ENCODE measurements around the gene SSH2.

The SSH2 gene

DNA sequence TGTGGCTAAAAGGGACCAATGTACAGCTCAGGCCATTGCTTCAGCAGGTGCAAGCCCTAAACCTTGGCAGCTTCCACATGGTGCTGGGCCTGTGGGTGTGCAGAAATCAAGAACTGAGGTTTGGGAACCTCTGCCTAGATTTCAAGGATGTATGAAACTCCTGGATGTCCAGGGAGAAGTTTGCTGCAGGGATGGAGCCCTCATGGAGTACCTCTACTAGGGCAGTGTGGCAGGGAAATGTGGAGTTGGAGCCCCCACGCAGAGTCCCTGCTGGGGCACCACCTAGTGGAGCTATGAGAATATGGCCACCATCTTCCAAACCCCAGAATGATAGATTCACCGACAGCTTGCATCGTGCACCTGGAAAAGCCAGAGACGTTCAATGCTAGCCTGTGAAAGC is 24.4 kb upstream of the SSH2 start:
- H3K4me1 ChIP-seq (ENCODE audit: control insufficient read depth, insufficient read depth, low read length), result no peaks in the 10 kb centered on the region
- H3K9me3 ChIP-seq (ENCODE audit: control insufficient read depth, insufficient read depth, low read depth, low read length), result no peaks in the 10 kb centered on the region
- ChIA-PET POLR2A (no interaction called here), CTCF (interaction anchor here (0.7 to 1.0 kb wide), 2 partner anchors 13 to 23 kb away, joined by 4 read pairs; partner anchors contain the start of gene EFCAB5)
- H3K27ac ChIP-seq (ENCODE audit: extremely low read depth, low read depth, low read length), result no peak overlapping the region
- H3K36me3 ChIP-seq (ENCODE audit: control insufficient read depth in 2 of 2, insufficient read depth in 1 of 2, low read length in 2 of 2), result no peaks in the 10 kb centered on the region
- TF ChIP-seq SETDB1 (IDR thresholded peaks at IDR 0.05; ENCODE audit: insufficient read length, low read length), result peak; percentile 51
- peak; percentile 56; the same call in 1 of the 2 replicates for TF ChIP-seq TRIM28 (IDR thresholded peaks at IDR 0.05; ENCODE audit: borderline replicate concordance, low read length)
- TF ChIP-seq GLIS1 (tag by site-specific recombination; IDR thresholded peaks at IDR 0.05), result no peak
- no peak overlapping the region for H3K4me3 ChIP-seq (ENCODE audit: low read depth, low read length)

GRCh38 chr17:29949696-29950095 is 19.7 kb upstream of the SSH2 start:
- TF ChIP-seq, protein P1, sequence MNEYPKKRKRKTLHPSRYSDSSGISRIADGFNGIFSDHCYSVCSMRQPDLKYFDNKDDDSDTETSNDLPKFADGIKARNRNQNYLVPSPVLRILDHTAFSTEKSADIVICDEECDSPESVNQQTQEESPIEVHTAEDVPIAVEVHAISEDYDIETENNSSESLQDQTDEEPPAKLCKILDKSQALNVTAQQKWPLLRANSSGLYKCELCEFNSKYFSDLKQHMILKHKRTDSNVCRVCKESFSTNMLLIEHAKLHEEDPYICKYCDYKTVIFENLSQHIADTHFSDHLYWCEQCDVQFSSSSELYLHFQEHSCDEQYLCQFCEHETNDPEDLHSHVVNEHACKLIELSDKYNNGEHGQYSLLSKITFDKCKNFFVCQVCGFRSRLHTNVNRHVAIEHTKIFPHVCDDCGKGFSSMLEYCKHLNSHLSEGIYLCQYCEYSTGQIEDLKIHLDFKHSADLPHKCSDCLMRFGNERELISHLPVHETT (tag by site-specific recombination; IDR thresholded peaks at IDR 0.05), result no peak
- TF ChIP-seq GLI2 (tag by site-specific recombination; IDR thresholded peaks at IDR 0.05; ENCODE audit: borderline replicate concordance, low read depth) (no peak), ZNF561 (tag by site-specific recombination; IDR thresholded peaks at IDR 0.05; ENCODE audit: borderline replicate concordance) (no peak), ZNF175 (tag by site-specific recombination; IDR thresholded peaks at IDR 0.05) (no peak), ZNF37A (tag by site-specific recombination; IDR thresholded peaks at IDR 0.05) (no peak), ZNF133 (tag by site-specific recombination; IDR thresholded peaks at IDR 0.05) (peak; percentile 84; the same call in 1 of the 2 replicates), GLIS1 (tag by site-specific recombination; IDR thresholded peaks at IDR 0.05) (no peak), ZNF362 (tag by site-specific recombination; IDR thresholded peaks at IDR 0.05) (no peak)
- ChIA-PET CTCF (interaction anchor here (0.8 to 1.5 kb wide), 5 partner anchors 16 to 170 kb away, joined by 3 to 8 read pairs (median 4); no protein-coding TSS in a partner anchor), POLR2A (no interaction called here)
- Histone ChIP-seq H3K36me3 (ENCODE audit: control insufficient read depth in 2 of 2, insufficient read depth in 1 of 2, low read length in 2 of 2) (no peaks in the 10 kb centered on the region), H3K4me1 (ENCODE audit: control insufficient read depth, insufficient read depth, low read length) (no peaks in the 10 kb centered on the region), H3K9me3 (ENCODE audit: control insufficient read depth, insufficient read depth, low read depth, low read length) (no peaks in the 10 kb centered on the region), H3K27ac (ENCODE audit: extremely low read depth, low read depth, low read length) (no peak overlapping the region), H3K4me3 (ENCODE audit: low read depth, low read length) (no peak overlapping the region)

- no peak overlapping the region for H3K27ac ChIP-seq (ENCODE audit: extremely low read depth, low read depth, low read length)
- no peak overlapping the region for H3K4me3 ChIP-seq (ENCODE audit: low read depth, low read length)
- CTCF ChIA-PET, result interaction anchor here (0.6 to 1.5 kb wide), 6 partner anchors 15 to 358 kb away, joined by 3 to 8 read pairs (median 4); no protein-coding TSS in a partner anchor
- H3K9me3 ChIP-seq (ENCODE audit: control insufficient read depth, insufficient read depth, low read depth, low read length), result no peaks in the 10 kb centered on the region
- H3K4me1 ChIP-seq (ENCODE audit: control insufficient read depth, insufficient read depth, low read length), result no peaks in the 10 kb centered on the region
- TF ChIP-seq ZNF555 (tag by site-specific recombination; conservative IDR thresholded peaks at IDR 0.05) (no peak), SCRT2 (tag by site-specific recombination; IDR thresholded peaks at IDR 0.05) (0 out of 2 replicates have a peak, but pooled peaks have one; percentile 32)
- POLR2A ChIA-PET, result no interaction called here
- H3K36me3 ChIP-seq (ENCODE audit: control insufficient read depth in 2 of 2, insufficient read depth in 1 of 2, low read length in 2 of 2), result no peaks in the 10 kb centered on the region
Measured at GRCh38 chr17:29948448-29949215, 18.6 kb upstream of the SSH2 start.

- Histone ChIP-seq H3K4me3 (ENCODE audit: low read depth, low read length) (no peak overlapping the region), H3K27ac (ENCODE audit: extremely low read depth, low read depth, low read length) (no peak overlapping the region), H3K36me3 (ENCODE audit: control insufficient read depth in 2 of 2, insufficient read depth in 1 of 2, low read length in 2 of 2) (no peaks in the 10 kb centered on the region), H3K9me3 (ENCODE audit: control insufficient read depth, insufficient read depth, low read depth, low read length) (no peaks in the 10 kb centered on the region), H3K4me1 (ENCODE audit: control insufficient read depth, insufficient read depth, low read length) (no peaks in the 10 kb centered on the region)
- CTCF ChIA-PET, result interaction anchor here (1.5 to 2.4 kb wide), 3 partner anchors 14 to 148 kb away, joined by 3 to 12 read pairs (median 8); no protein-coding TSS in a partner anchor
- POLR2A ChIA-PET, result no interaction called here
- TF ChIP-seq SP3 (tag by site-specific recombination; IDR thresholded peaks at IDR 0.05) (no peak), ZNF777 (tag by site-specific recombination; IDR thresholded peaks at IDR 0.05; ENCODE audit: borderline replicate concordance) (no peak), ZNF776 (tag by site-specific recombination; IDR thresholded peaks at IDR 0.05; ENCODE audit: borderline replicate concordance) (no peak), ZNF558 (tag by site-specific recombination; IDR thresholded peaks at IDR 0.05) (no peak), ZNF223 (tag by site-specific recombination; IDR thresholded peaks at IDR 0.05) (no peak), OSR2 (tag by site-specific recombination; IDR thresholded peaks at IDR 0.05) (no peak), ZNF791 (tag by site-specific recombination; IDR thresholded peaks at IDR 0.05) (no peak), ZNF404 (tag by site-specific recombination; IDR thresholded peaks at IDR 0.05) (no peak), KLF1 (tag by site-specific recombination; IDR thresholded peaks at IDR 0.05) (no peak), ZNF658 (tag by site-specific recombination; IDR thresholded peaks at IDR 0.05) (no peak)
- TF ChIP-seq, protein P2, sequence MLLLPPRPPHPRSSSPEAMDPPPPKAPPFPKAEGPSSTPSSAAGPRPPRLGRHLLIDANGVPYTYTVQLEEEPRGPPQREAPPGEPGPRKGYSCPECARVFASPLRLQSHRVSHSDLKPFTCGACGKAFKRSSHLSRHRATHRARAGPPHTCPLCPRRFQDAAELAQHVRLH (tag by site-specific recombination; IDR thresholded peaks at IDR 0.05), result no peak
Measured at GRCh38 chr17:29945281-29945680, 15.3 kb upstream of the SSH2 start.

All from HEK293 (cell line).